Ishikawa (cell line): Measurements from ENCODE around the gene ACOX2.

Experiments used
- EGR1 ChIP-seq: IDR thresholded peaks from 2 replicates; pipeline ENCODE4 v1.6.1; 2012
- EP300 ChIP-seq: IDR thresholded peaks from 2 replicates; pipeline ENCODE4 v1.6.1; 2012; ENCODE audit warnings: borderline replicate concordance
- MAX ChIP-seq: IDR thresholded peaks from 2 replicates; pipeline ENCODE4 v1.6.1; 2012
- RAD21 ChIP-seq: IDR thresholded peaks from 2 replicates; pipeline ENCODE4 v1.6.1; 2012; ENCODE audit warnings: low read depth
- USF1 ChIP-seq: IDR thresholded peaks from 2 replicates; pipeline ENCODE4 v1.6.1; 2012

- no peak for TF ChIP-seq EP300
- TF ChIP-seq RAD21 = no peak
- no peak for TF ChIP-seq EGR1
- TF ChIP-seq MAX = no peak
- no peak for TF ChIP-seq USF1
Observed at GRCh38 chr3:58566398-58567250, 29.6 kb upstream of the ACOX2 start.
